ENCODE data around the gene VPS8. TPM values are rescaled to one million over a fixed set of nuclear protein-coding genes. Genes with fewer than 3 reads are reported as not detected.

VPS8 gene
- 40.5 TPM for polyA plus RNA-seq (2013, experiment 1 of 4)
- 38.7 TPM for polyA plus RNA-seq (2013, experiment 2 of 4)
- polyA plus RNA-seq (2013, experiment 3 of 4): 28.9 TPM
- 32.1 TPM for polyA plus RNA-seq (2013, experiment 4 of 4)

GRCh38 chr3:184811999-184812661, at the start of gene VPS8:
Gene VPS8 (plus strand): TSS chr3:184812166. CDS start chr3:184824633, 12,467 bp downstream.
- 1% methylated on average over 50 of the region's 50 CpGs for WGBS, 2 experiments
- H3K36me3 ChIP-seq (ENCODE audit: control insufficient read depth, insufficient read depth, low read length): no peaks in the 10 kb centered on the region
- H3K4me3 ChIP-seq (ENCODE audit: insufficient read depth, low read depth, low read length): peak within 1 kb of the TSS; percentile 97
- peaks cover 3% of the 10 kb centered on the region for H3K4me1 ChIP-seq (ENCODE audit: control insufficient read depth, insufficient read depth, low read length)
- H3K27ac ChIP-seq (ENCODE audit: insufficient read depth, low read depth, low read length, poor library complexity, severe bottlenecking): no peak within 1 kb of the TSS
- H3K9me3 ChIP-seq (ENCODE audit: control insufficient read depth, low read length): no peaks in the 10 kb centered on the region
- no peaks in the 10 kb centered on the region for H3K27me3 ChIP-seq (ENCODE audit: control insufficient read depth, insufficient read depth, low read length, poor library complexity, severe bottlenecking)

GRCh38 chr3:184764191-184764590, 47.8 kb upstream of the VPS8 start:
- Histone ChIP-seq H3K4me1 (ENCODE audit: control insufficient read depth, insufficient read depth, low read length) (peaks cover 4% of the 10 kb centered on the region), H3K27me3 (ENCODE audit: control insufficient read depth, insufficient read depth, low read length, poor library complexity, severe bottlenecking) (no peaks in the 10 kb centered on the region), H3K27ac (ENCODE audit: insufficient read depth, low read depth, low read length, poor library complexity, severe bottlenecking) (no peak overlapping the region), H3K36me3 (ENCODE audit: control insufficient read depth, insufficient read depth, low read length) (no peaks in the 10 kb centered on the region), H3K9me3 (ENCODE audit: control insufficient read depth, low read length) (no peaks in the 10 kb centered on the region), H3K4me3 (ENCODE audit: insufficient read depth, low read depth, low read length) (no peak overlapping the region)
- WGBS, 2 experiments: 94 to 96% methylated on average over 4 of the region's 4 CpGs

GRCh38 chr3:184765047-184765729, 46.8 kb upstream of the VPS8 start:
- no peak overlapping the region for H3K4me3 ChIP-seq (ENCODE audit: insufficient read depth, low read depth, low read length)
- H3K27me3 ChIP-seq (ENCODE audit: control insufficient read depth, insufficient read depth, low read length, poor library complexity, severe bottlenecking): peaks cover 3% of the 10 kb centered on the region
- WGBS, 2 experiments: 89 to 91% methylated on average over 10 of the region's 10 CpGs
- no peaks in the 10 kb centered on the region for H3K9me3 ChIP-seq (ENCODE audit: control insufficient read depth, low read length)
- peaks cover 11% of the 10 kb centered on the region for H3K4me1 ChIP-seq (ENCODE audit: control insufficient read depth, insufficient read depth, low read length)
- no peak overlapping the region for H3K27ac ChIP-seq (ENCODE audit: insufficient read depth, low read depth, low read length, poor library complexity, severe bottlenecking)
- no peaks in the 10 kb centered on the region for H3K36me3 ChIP-seq (ENCODE audit: control insufficient read depth, insufficient read depth, low read length)

- H3K4me1 ChIP-seq (ENCODE audit: control insufficient read depth, insufficient read depth, low read length): peaks cover 11% of the 10 kb centered on the region
- no peaks in the 10 kb centered on the region for H3K36me3 ChIP-seq (ENCODE audit: control insufficient read depth, insufficient read depth, low read length)
- H3K4me3 ChIP-seq (ENCODE audit: insufficient read depth, low read depth, low read length): no peak overlapping the region
- WGBS, 2 experiments: 95 to 96% methylated on average over 7 of the region's 7 CpGs
- no peak overlapping the region for H3K27ac ChIP-seq (ENCODE audit: insufficient read depth, low read depth, low read length, poor library complexity, severe bottlenecking)
- no peaks in the 10 kb centered on the region for H3K9me3 ChIP-seq (ENCODE audit: control insufficient read depth, low read length)
- peaks cover 3% of the 10 kb centered on the region for H3K27me3 ChIP-seq (ENCODE audit: control insufficient read depth, insufficient read depth, low read length, poor library complexity, severe bottlenecking)
These were observed 46.3 kb upstream of the VPS8 start for GRCh38 chr3:184765730-184766074.

GRCh38 chr3:184766555-184767261, 45.3 kb upstream of the VPS8 start:
- H3K27ac ChIP-seq (ENCODE audit: insufficient read depth, low read depth, low read length, poor library complexity, severe bottlenecking): no peak overlapping the region
- H3K27me3 ChIP-seq (ENCODE audit: control insufficient read depth, insufficient read depth, low read length, poor library complexity, severe bottlenecking): peaks cover 3% of the 10 kb centered on the region
- no peak overlapping the region for H3K4me3 ChIP-seq (ENCODE audit: insufficient read depth, low read depth, low read length)
- peaks cover 16% of the 10 kb centered on the region for H3K4me1 ChIP-seq (ENCODE audit: control insufficient read depth, insufficient read depth, low read length)
- no peaks in the 10 kb centered on the region for H3K9me3 ChIP-seq (ENCODE audit: control insufficient read depth, low read length)
- 97 to 99% methylated on average over 4 of the region's 4 CpGs for WGBS, 2 experiments
- H3K36me3 ChIP-seq (ENCODE audit: control insufficient read depth, insufficient read depth, low read length): no peaks in the 10 kb centered on the region

- WGBS, 2 experiments: 90 to 91% methylated on average over 12 of the region's 12 CpGs
- H3K36me3 ChIP-seq (ENCODE audit: control insufficient read depth, insufficient read depth, low read length): no peaks in the 10 kb centered on the region
- peaks cover 18% of the 10 kb centered on the region for H3K4me1 ChIP-seq (ENCODE audit: control insufficient read depth, insufficient read depth, low read length)
- peaks cover 3% of the 10 kb centered on the region for H3K27me3 ChIP-seq (ENCODE audit: control insufficient read depth, insufficient read depth, low read length, poor library complexity, severe bottlenecking)
- no peak overlapping the region for H3K4me3 ChIP-seq (ENCODE audit: insufficient read depth, low read depth, low read length)
- no peaks in the 10 kb centered on the region for H3K9me3 ChIP-seq (ENCODE audit: control insufficient read depth, low read length)
- no peak overlapping the region for H3K27ac ChIP-seq (ENCODE audit: insufficient read depth, low read depth, low read length, poor library complexity, severe bottlenecking)
These were observed 44.6 kb upstream of the VPS8 start for GRCh38 chr3:184767377-184767776.

GRCh38 chr3:184769382-184770170, 42.4 kb upstream of the VPS8 start:
- H3K27ac ChIP-seq (ENCODE audit: insufficient read depth, low read depth, low read length, poor library complexity, severe bottlenecking): no peak overlapping the region
- H3K27me3 ChIP-seq (ENCODE audit: control insufficient read depth, insufficient read depth, low read length, poor library complexity, severe bottlenecking): peaks cover 3% of the 10 kb centered on the region
- no peaks in the 10 kb centered on the region for H3K36me3 ChIP-seq (ENCODE audit: control insufficient read depth, insufficient read depth, low read length)
- H3K9me3 ChIP-seq (ENCODE audit: control insufficient read depth, low read length): no peaks in the 10 kb centered on the region
- H3K4me1 ChIP-seq (ENCODE audit: control insufficient read depth, insufficient read depth, low read length): peaks cover 18% of the 10 kb centered on the region
- no peak overlapping the region for H3K4me3 ChIP-seq (ENCODE audit: insufficient read depth, low read depth, low read length)
- WGBS, 2 experiments: 78 to 79% methylated on average over 26 of the region's 26 CpGs

- H3K27ac ChIP-seq (ENCODE audit: insufficient read depth, low read depth, low read length, poor library complexity, severe bottlenecking): no peak overlapping the region
- H3K27me3 ChIP-seq (ENCODE audit: control insufficient read depth, insufficient read depth, low read length, poor library complexity, severe bottlenecking): peaks cover 3% of the 10 kb centered on the region
- H3K4me3 ChIP-seq (ENCODE audit: insufficient read depth, low read depth, low read length): no peak overlapping the region
- WGBS, 2 experiments: 93 to 94% methylated on average over 12 of the region's 12 CpGs
- no peaks in the 10 kb centered on the region for H3K9me3 ChIP-seq (ENCODE audit: control insufficient read depth, low read length)
- peaks cover 18% of the 10 kb centered on the region for H3K4me1 ChIP-seq (ENCODE audit: control insufficient read depth, insufficient read depth, low read length)
- H3K36me3 ChIP-seq (ENCODE audit: control insufficient read depth, insufficient read depth, low read length): no peaks in the 10 kb centered on the region
These were observed 41.4 kb upstream of the VPS8 start for GRCh38 chr3:184770541-184770940.

GRCh38 chr3:184771301-184772127, 40.5 kb upstream of the VPS8 start:
- 82 to 87% methylated on average over 20 of the region's 20 CpGs for WGBS, 2 experiments
- Histone ChIP-seq H3K4me1 (ENCODE audit: control insufficient read depth, insufficient read depth, low read length) (peaks cover 18% of the 10 kb centered on the region), H3K27ac (ENCODE audit: insufficient read depth, low read depth, low read length, poor library complexity, severe bottlenecking) (no peak overlapping the region), H3K36me3 (ENCODE audit: control insufficient read depth, insufficient read depth, low read length) (no peaks in the 10 kb centered on the region), H3K9me3 (ENCODE audit: control insufficient read depth, low read length) (no peaks in the 10 kb centered on the region), H3K27me3 (ENCODE audit: control insufficient read depth, insufficient read depth, low read length, poor library complexity, severe bottlenecking) (peaks cover 3% of the 10 kb centered on the region), H3K4me3 (ENCODE audit: insufficient read depth, low read depth, low read length) (no peak overlapping the region)
